GM11168 (cell line): Measurements from ENCODE around the gene RTN1.

Source experiments
- in situ Hi-C: fragments of 300-500 bp; cut with MboI; formaldehyde crosslinking; loops from one replicate; pipeline ENCODE4 v1.12.0; 2022; ENCODE audit warnings: low sequenced_read_pairs; ENCODE audit not compliant: unreplicated experiment

RTN1 gene

GRCh38 chr14:59857328-59857727 is 13.2 kb downstream of the RTN1 start:
- in situ Hi-C loops = no loop called here

GRCh38 chr14:59852350-59852749 is 18.2 kb downstream of the RTN1 start:
- in situ Hi-C loops = no loop called here

- in situ Hi-C loops = no loop called here
These were observed 20.1 kb downstream of the RTN1 start for GRCh38 chr14:59850458-59850857.

- in situ Hi-C loops = no loop called here
These were observed 21.0 kb downstream of the RTN1 start for GRCh38 chr14:59849411-59850130.

- in situ Hi-C loops = no loop called here
These were observed 21.9 kb downstream of the RTN1 start for GRCh38 chr14:59848671-59849070.

GRCh38 chr14:59847711-59848110 is 22.9 kb downstream of the RTN1 start:
- in situ Hi-C loops = no loop called here

- in situ Hi-C loops = no loop called here
These were observed 24.0 kb downstream of the RTN1 start for GRCh38 chr14:59846595-59846994.

- in situ Hi-C loops = no loop called here
These were observed 25.3 kb downstream of the RTN1 start for GRCh38 chr14:59845245-59845644.

GRCh38 chr14:59844186-59844812 is 26.3 kb downstream of the RTN1 start:
- in situ Hi-C loops = no loop called here

- in situ Hi-C loops = no loop called here
These were observed 34.5 kb downstream of the RTN1 start for GRCh38 chr14:59836116-59836515.

GRCh38 chr14:59832653-59833294 is 37.8 kb downstream of the RTN1 start:
- in situ Hi-C loops = no loop called here

- in situ Hi-C loops = no loop called here
These were observed 39.4 kb downstream of the RTN1 start for GRCh38 chr14:59831121-59831730.

GRCh38 chr14:59830338-59830734 is 40.2 kb downstream of the RTN1 start:
- in situ Hi-C loops = no loop called here

- in situ Hi-C loops = no loop called here
These were observed 40.9 kb downstream of the RTN1 start for GRCh38 chr14:59829469-59830337.

GRCh38 chr14:59828276-59828675 is 42.3 kb downstream of the RTN1 start:
- in situ Hi-C loops = no loop called here

GRCh38 chr14:59827401-59827800 is 43.2 kb downstream of the RTN1 start:
- in situ Hi-C loops = no loop called here

- in situ Hi-C loops = no loop called here
These were observed 44.4 kb downstream of the RTN1 start for GRCh38 chr14:59826150-59826549.

GRCh38 chr14:59823179-59823578 is 47.4 kb downstream of the RTN1 start:
- in situ Hi-C loops = no loop called here

- in situ Hi-C loops = no loop called here
These were observed 51.0 kb downstream of the RTN1 start for GRCh38 chr14:59819446-59820088.

GRCh38 chr14:59816941-59817340 is 53.6 kb downstream of the RTN1 start:
- in situ Hi-C loops = no loop called here
